K562 (cell line): Measurements from ENCODE around the gene MRM3. TPM values are rescaled to one million over a fixed set of nuclear protein-coding genes. Genes with fewer than 3 reads are reported as not detected.
A peak's percentile ranks its signal among the peaks of the same experiment; 100 is the strongest.

ENCODE experiments used
- ATAC-seq: fragments of 200-7000 bp; cut with Tn5 transposase; 3 replicates; pipeline ENCODE4 v1.9.1; 2020; ENCODE audit warnings: moderate library complexity
- Bru-seq: library from RNA; stranded (reverse); fragments of 400-500 nt; gene quantifications from one replicate; lab custom pipeline; 2021; lab: Mats Ljungman, UMichigan
- BruChase-seq, 2 experiments: library from RNA; stranded (reverse); fragments of 400-500 nt; gene quantifications; one replicate each; lab custom pipeline; 2021; lab: Mats Ljungman, UMichigan
- BruUV-seq: library from RNA; stranded (reverse); fragments of 400-500 nt; replicated peaks from 2 replicates; lab custom pipeline; 2021; lab: Mats Ljungman, UMichigan
- CTCF ChIA-PET: fragments of 300-600 bp; formaldehyde crosslinking; extraction: SDS; loops from one replicate; lab custom pipeline; 2021; ENCODE audit warnings: low intra/inter-chr PET ratio; lab: Yijun Ruan, JAX
- POLR2A ChIA-PET: fragments of 300-600, 350-650 bp; sonication (Branson Sonifier 250); formaldehyde crosslinking; extraction: SDS; loops from one replicate; lab custom pipeline; 2021; ENCODE audit warnings: antibody characterized with exemption, inconsistent platforms; lab: Yijun Ruan, JAX
- DNase-seq, 4 experiments: peaks; one replicate each; pipeline versions ENCODE4 v3.0.0 to v3.0.0-alpha.2; 2011 to 2018; ENCODE audit warnings: low spot score in 3 of 4, mixed read lengths in 3 of 4; ENCODE audit errors: extremely low read depth in 1 of 4
- FAIRE-seq: peaks from 2 replicates; lab custom pipeline; 2011; peaks lifted over from hg19 to GRCh38; lab: Jason Lieb, UNC
- H2AFZ ChIP-seq: 2 replicates; pipeline ENCODE4 v1.6.0; 2011; ENCODE audit warnings: low read depth, low read length, control low read depth, inconsistent platforms
- H3K27ac ChIP-seq: fragments of 200-600 bp; 3 replicates; pipeline ENCODE4 v1.8.0; 2011; ENCODE audit warnings: low read depth, mild to moderate bottlenecking, control low read depth, inconsistent platforms, low read length, moderate library complexity, mixed read lengths; ENCODE audit errors: extremely low read depth
- H3K27me3 ChIP-seq, 2 experiments: fragments of 300-600 bp in 1 of 2; 2 replicates in 1 of 2; 3 replicates in 1 of 2; pipeline versions ENCODE4 v1.6.0 to v1.8.0; 2011; ENCODE audit warnings: inconsistent platforms in 2 of 2, low read length in 2 of 2, mild to moderate bottlenecking in 1 of 2, mixed read lengths in 1 of 2, moderate library complexity in 1 of 2; ENCODE audit not compliant: control insufficient read depth in 2 of 2, insufficient read depth in 2 of 2
- H3K36me3 ChIP-seq: fragments of 300-600 bp; 3 replicates; pipeline ENCODE4 v1.8.0; 2011; ENCODE audit warnings: mild to moderate bottlenecking, low read length, inconsistent platforms; ENCODE audit not compliant: control insufficient read depth, insufficient read depth
- H3K4me1 ChIP-seq, 2 experiments: fragments of 200-600 bp in 1 of 2; replicated peaks in 1 of 2; 2 replicates in 1 of 2; 3 replicates in 1 of 2; pipeline versions ENCODE4 v1.5.1 to v1.8.0; 2011; ENCODE audit warnings: inconsistent platforms in 2 of 2, low read length in 2 of 2, mild to moderate bottlenecking in 1 of 2, mixed read lengths in 1 of 2, moderate library complexity in 1 of 2; ENCODE audit not compliant: control insufficient read depth in 2 of 2, insufficient read depth in 2 of 2
- H3K4me2 ChIP-seq: 2 replicates; pipeline ENCODE4 v1.6.1; 2011; ENCODE audit warnings: low read length, control low read depth, inconsistent platforms, mixed read lengths; ENCODE audit not compliant: insufficient read depth
- H3K4me3 ChIP-seq: fragments of 200-600 bp; sonication (generic), shearing (Covaris generic); 2 replicates; pipeline ENCODE4 v1.5.1; 2016; ENCODE audit warnings: control low read depth, inconsistent platforms
- H3K79me2 ChIP-seq: fragments of 200-600 bp; 3 replicates; pipeline ENCODE4 v1.8.0; 2011; ENCODE audit warnings: low read length, inconsistent platforms; ENCODE audit not compliant: control insufficient read depth, insufficient read depth
- H3K9ac ChIP-seq, 2 experiments: 2 replicates each; pipeline versions ENCODE4 v1.6.0 to v1.6.1; 2011; ENCODE audit warnings: low read depth in 2 of 2, low read length in 2 of 2, control low read depth in 1 of 2, inconsistent platforms in 1 of 2, mild to moderate bottlenecking in 1 of 2, mixed read lengths in 1 of 2; ENCODE audit not compliant: insufficient read depth in 1 of 2
- H3K9me1 ChIP-seq: one replicate; pipeline ENCODE4 v1.6.0; 2011; ENCODE audit warnings: inconsistent platforms, mild to moderate bottlenecking, low read length, moderate library complexity; ENCODE audit not compliant: control insufficient read depth, insufficient read depth
- H3K9me3 ChIP-seq: replicated peaks from 2 replicates; pipeline ENCODE4 v1.5.1; 2011; ENCODE audit warnings: low read depth, low read length, inconsistent platforms; ENCODE audit not compliant: control insufficient read depth, insufficient read depth
- H4K20me1 ChIP-seq: replicated peaks from 2 replicates; pipeline ENCODE4 v1.6.1; 2011; ENCODE audit warnings: low read length, inconsistent platforms, mixed read lengths; ENCODE audit not compliant: control insufficient read depth, insufficient read depth
- HDAC2 ChIP-seq: fragments of 450-650 bp; IDR thresholded peaks from 2 replicates; pipeline ENCODE4 v1.6.1; 2016; ENCODE audit warnings: mild to moderate bottlenecking
- MGA ChIP-seq: fragments of 450-650 bp; IDR thresholded peaks from 2 replicates; pipeline ENCODE4 v1.6.1; 2016; ENCODE audit warnings: mild to moderate bottlenecking, moderate library complexity
- WGBS: fragments of 100-300 bp; shearing (Covaris generic); methylation state at CpG from one replicate; pipeline ENCODE4 v1.1.6; 2016; ENCODE audit warnings: low coverage, mixed read lengths; ENCODE audit not compliant: insufficient coverage; ENCODE audit errors: missing lambda C conversion rate; 5-methylcytosine and 5-hydroxymethylcytosine counted together
- in situ Hi-C: fragments of 300-500 bp; cut with MboI; formaldehyde crosslinking; loops from 4 replicates; pipeline ENCODE4 v1.15.0; 2018; ENCODE audit warnings: inconsistent platforms, mixed read lengths
- intact Hi-C: fragments of 100-400 bp; cut with micrococcal nuclease; formaldehyde crosslinking; loops from 2 replicates; pipeline ENCODE4 v1.14.2; 2022
- long read RNA-seq, 3 experiments: library from polyadenylated mRNA in 2 of 3; library from RNA in 1 of 3; unstranded in 2 of 3; stranded (forward) in 1 of 3; transcript quantifications; one replicate each; pipeline ENCODE4 v2.0.0, GENCODE V29; 2019 to 2022
- polyA minus RNA-seq, 3 experiments: library from RNA; depleted of rRNA, polyadenylated mRNA; stranded (reverse); fragments of >200 nt; gene quantifications; 2 replicates each; pipeline ENCODE4 v1.2.3, GENCODE V29; 2011
- polyA plus RNA-seq, 8 experiments: library from polyadenylated mRNA; depleted of rRNA in 4 of 8; stranded (reverse) in 5 of 8; unstranded in 3 of 8; fragments of >200 nt; fragmentation: Nextera tagmentation in 2 of 8; fragmentation: Illumina TruSeq in 1 of 8; extraction: Ambion mirVana in 2 of 8; extraction: Trizol in 1 of 8; gene quantifications; 2 replicates each; pipeline versions ENCODE4 v1.2.1 to v1.2.3, GENCODE V29; 2011 to 2014; ENCODE audit warnings: inconsistent platforms in 1 of 8, missing spikeins in 1 of 8
- total RNA-seq, 7 experiments: library from RNA; depleted of rRNA in 6 of 7; stranded (reverse); fragments of >200 nt in 6 of 7; fragmentation: Illumina TruSeq in 2 of 7; extraction: Trizol in 2 of 7; gene quantifications; 2 replicates each; pipeline versions ENCODE4 v1.2.1 to v1.2.3, GENCODE V29; 2011 to 2021; ENCODE audit warnings: low replicate concordance in 1 of 7

Gene MRM3
- total RNA-seq (2011; cell fraction: chromatin; rRNA removed; ENCODE audit: low replicate concordance), result 19.2 and 25.8 TPM in 2 replicates
- 44.0 and 47.0 TPM in 2 replicates for total RNA-seq (2011; cell fraction: nucleolus; rRNA removed)
- total RNA-seq (2011; cell fraction: nucleoplasm; rRNA removed), result 23.2 and 27.1 TPM in 2 replicates
- total RNA-seq (2014; rRNA removed), result 24.8 and 40.6 TPM in 2 replicates
- 16.4 and 19.4 TPM in 2 replicates for total RNA-seq (2014; rRNA removed; fragmentation: Illumina TruSeq; extraction: Trizol)
- 18.3 and 19.5 TPM in 2 replicates for total RNA-seq (2015; rRNA removed; fragmentation: Illumina TruSeq; extraction: Trizol)
- 21.2 and 23.0 TPM in 2 replicates for total RNA-seq (2021)
- 19.0 and 23.5 TPM in 2 replicates for polyA plus RNA-seq (2011; rRNA removed)
- polyA plus RNA-seq (2011; cell fraction: cytosol; rRNA removed), result 15.6 and 17.3 TPM in 2 replicates
- polyA plus RNA-seq (2011; cell fraction: nucleus; rRNA removed), result 13.2 and 17.1 TPM in 2 replicates
- polyA plus RNA-seq (2012), result 11.2 and 20.0 TPM in 2 replicates
- polyA plus RNA-seq (2014; fragmentation: Illumina TruSeq; extraction: Trizol), result 13.6 and 18.1 TPM in 2 replicates
- 1 to 10 TPM; 2.4 to 3.7 TPM for polyA plus RNA-seq (2014; fragmentation: Nextera tagmentation; extraction: Ambion mirVana)
- polyA plus RNA-seq (2014; rRNA removed), result 19.4 and 24.4 TPM in 2 replicates
- 21.9 and 22.4 TPM in 2 replicates for polyA minus RNA-seq (2011; rRNA and poly(A)+ RNA removed)
- polyA minus RNA-seq (2011; cell fraction: cytosol; rRNA and poly(A)+ RNA removed), result 12.9 and 13.9 TPM in 2 replicates
- polyA minus RNA-seq (2011; cell fraction: nucleus; rRNA and poly(A)+ RNA removed), result 18.4 and 26.4 TPM in 2 replicates
- percentile 82 among the genes with signal in this experiment for Bru-seq, nascent RNA
- percentile 75 among the genes with signal in this experiment for BruChase-seq, experiment 1, labeled RNA remaining after a 2-hour chase
- BruChase-seq, experiment 2, labeled RNA remaining after a 6-hour chase, result percentile 77 among the genes with signal in this experiment
- long read RNA-seq, experiment 1, transcript MRM3-203 (3 exons, 727 nt), result minor isoform, 8 of 152 reads
- long read RNA-seq, experiment 1, transcript MRM3-201 (4 exons, 1,809 nt), result major isoform, 129 of 152 reads
- long read RNA-seq, experiment 1, partial matches to known transcripts, result 11 of 152 reads
- long read RNA-seq, experiment 1, other reads (novel, unspliced or antisense), result 2 of 152 reads
- long read RNA-seq, experiment 2, transcript MRM3-201 (4 exons, 1,809 nt), result major isoform, 20 of 44 reads
- long read RNA-seq, experiment 2, partial matches to known transcripts, result 7 of 44 reads
- long read RNA-seq, experiment 2, other reads (novel, unspliced or antisense), result 15 of 44 reads
- long read RNA-seq, experiment 3, transcript MRM3-201 (4 exons, 1,809 nt), result major isoform, 44 of 49 reads
- long read RNA-seq, experiment 3, partial matches to known transcripts, result 1 of 49 reads
- long read RNA-seq, experiment 3, other reads (novel, unspliced or antisense), result 3 of 49 reads

GRCh38 chr17:781805-782731 is at the start of gene MRM3, which contains the start of gene GLOD4:
Gene MRM3, plus strand, starts transcription at chr17:782353. Its CDS starts 26 bp downstream, at chr17:782379.
Gene GLOD4, minus strand, starts transcription at chr17:782280. Its CDS starts 25 bp downstream, at chr17:782255.
- no peaks in the 10 kb centered on the region for H3K9me1 ChIP-seq
- H2AFZ ChIP-seq, result peak within 1 kb of the TSS; percentile 92
- H4K20me1 ChIP-seq, result no peaks in the 10 kb centered on the region
- H3K36me3 ChIP-seq, result peaks cover 53% of the 10 kb centered on the region
- whole genome bisulfite sequencing, result under 1% methylated on average over 53 of the region's 87 CpGs
- H3K27me3 ChIP-seq, result no peaks in the 10 kb centered on the region
- peak within 1 kb of the TSS; percentile 95 for H3K9ac ChIP-seq
- intact Hi-C loops (no loop called here), in situ Hi-C loops (no loop called here)
- TSS peak; percentile 79 for BruUV-seq
- peak within 1 kb of the TSS; percentile 97 for H3K4me3 ChIP-seq
- H3K4me2 ChIP-seq, result peak within 1 kb of the TSS; percentile 90
- H3K4me1 ChIP-seq, result peaks cover 4 to 9% of the 10 kb centered on the region in 2 experiments; a peak in 3 of 5 replicates
- peak; percentile 82 to 90 (median 88) for DNase-seq
- FAIRE-seq, result no peak
- ChIA-PET POLR2A (interaction anchor here (0.6 to 2.2 kb wide), 5 partner anchors 10 to 637 kb away, joined by 3 to 9 read pairs (median 4); partner anchors contain the start of gene TIMM22), CTCF (no interaction called here)
- peak within 1 kb of the TSS; percentile 87 for H3K27ac ChIP-seq
- H3K9me3 ChIP-seq, result no peaks in the 10 kb centered on the region
- peaks cover 56% of the 10 kb centered on the region for H3K79me2 ChIP-seq
- ATAC-seq, result peak; percentile 94
- TF ChIP-seq HDAC2, result peak; percentile 62
- TF ChIP-seq MGA, result peak; percentile 81
